Measurements from ENCODE around the gene ARHGDIB.

Gene ARHGDIB

GRCh38 chr12:14892726-14893505, 68.5 kb downstream of the ARHGDIB start:
- no peak for DNase-seq

All from cortex of kidney (tissue), 1 donor.